ENCODE results near the gene SIDT1. TPM values are rescaled to one million over a fixed set of nuclear protein-coding genes. Genes with fewer than 3 reads are reported as not detected.

Gene SIDT1
- total RNA-seq, 1 experiment from 2014 or later, result not detected

DNA sequence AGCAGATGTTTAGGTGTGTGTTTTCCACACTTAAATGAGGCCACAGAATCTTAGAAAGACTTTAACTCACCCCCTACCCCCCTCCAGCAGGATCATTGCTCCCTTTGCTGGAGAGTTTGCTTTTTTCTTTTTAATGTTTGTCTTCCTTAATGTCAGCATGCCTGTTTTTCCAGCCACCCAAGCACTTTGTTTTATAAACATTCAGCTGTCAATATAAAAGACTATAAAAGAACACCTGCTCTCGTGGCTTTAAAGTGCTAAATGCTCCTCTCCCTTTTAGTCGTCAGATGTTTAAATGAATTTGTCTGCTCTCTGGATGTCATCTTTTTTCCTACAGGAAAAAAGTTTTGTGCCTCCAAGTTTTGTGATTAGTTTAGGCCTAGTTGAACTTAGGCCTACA, 61.7 kb downstream of the SIDT1 start:
- no peak overlapping the region for H3K4me3 ChIP-seq (ENCODE audit: insufficient read depth, low read depth, low read length)
- DNase-seq, result no peak
- H3K36me3 ChIP-seq (replicated peaks; ENCODE audit: control insufficient read depth, insufficient read depth, low read length), result no peaks in the 10 kb centered on the region
- H3K27me3 ChIP-seq (ENCODE audit: control insufficient read depth, insufficient read depth, low read length), result no peaks in the 10 kb centered on the region

DNA sequence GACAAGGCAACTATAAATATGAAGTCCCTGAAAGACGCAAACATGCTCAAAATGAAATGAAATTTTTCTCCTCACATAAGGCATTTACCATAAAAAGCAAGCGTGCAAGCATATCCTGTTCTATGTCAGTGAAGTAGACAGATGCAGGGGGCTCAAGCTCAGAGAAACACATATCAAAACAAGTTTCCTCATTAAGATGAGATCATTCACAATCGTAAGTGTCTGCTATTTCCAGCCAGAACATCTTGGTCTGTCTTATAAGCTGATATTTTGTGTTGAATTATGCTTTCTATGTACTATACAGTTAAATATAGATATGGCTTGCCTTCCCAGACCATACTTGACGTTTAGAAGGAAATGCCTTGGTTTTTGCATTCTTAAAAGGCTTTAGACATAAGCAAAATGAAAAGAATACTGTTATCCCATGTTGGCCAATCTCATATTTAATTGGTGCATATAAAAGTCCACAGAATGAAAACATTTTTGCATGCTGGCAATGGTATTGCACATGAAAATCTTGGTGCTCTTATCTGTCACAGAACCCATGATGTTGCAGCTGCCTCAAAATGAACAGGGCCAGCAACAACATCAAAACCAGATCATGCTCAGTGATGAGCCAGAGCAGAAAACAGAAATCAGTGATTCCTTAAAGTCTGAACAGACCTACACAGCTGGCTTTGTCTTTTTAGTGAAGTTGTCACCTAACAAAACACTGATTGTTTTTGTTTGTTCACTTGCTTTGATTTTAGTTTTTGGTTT, 65.4 kb downstream of the SIDT1 start:
- H3K4me3 ChIP-seq (ENCODE audit: insufficient read depth, low read depth, low read length), result no peak overlapping the region
- no peaks in the 10 kb centered on the region for H3K27me3 ChIP-seq (ENCODE audit: control insufficient read depth, insufficient read depth, low read length)
- DNase-seq, result no peak
- no peaks in the 10 kb centered on the region for H3K36me3 ChIP-seq (replicated peaks; ENCODE audit: control insufficient read depth, insufficient read depth, low read length)

DNA sequence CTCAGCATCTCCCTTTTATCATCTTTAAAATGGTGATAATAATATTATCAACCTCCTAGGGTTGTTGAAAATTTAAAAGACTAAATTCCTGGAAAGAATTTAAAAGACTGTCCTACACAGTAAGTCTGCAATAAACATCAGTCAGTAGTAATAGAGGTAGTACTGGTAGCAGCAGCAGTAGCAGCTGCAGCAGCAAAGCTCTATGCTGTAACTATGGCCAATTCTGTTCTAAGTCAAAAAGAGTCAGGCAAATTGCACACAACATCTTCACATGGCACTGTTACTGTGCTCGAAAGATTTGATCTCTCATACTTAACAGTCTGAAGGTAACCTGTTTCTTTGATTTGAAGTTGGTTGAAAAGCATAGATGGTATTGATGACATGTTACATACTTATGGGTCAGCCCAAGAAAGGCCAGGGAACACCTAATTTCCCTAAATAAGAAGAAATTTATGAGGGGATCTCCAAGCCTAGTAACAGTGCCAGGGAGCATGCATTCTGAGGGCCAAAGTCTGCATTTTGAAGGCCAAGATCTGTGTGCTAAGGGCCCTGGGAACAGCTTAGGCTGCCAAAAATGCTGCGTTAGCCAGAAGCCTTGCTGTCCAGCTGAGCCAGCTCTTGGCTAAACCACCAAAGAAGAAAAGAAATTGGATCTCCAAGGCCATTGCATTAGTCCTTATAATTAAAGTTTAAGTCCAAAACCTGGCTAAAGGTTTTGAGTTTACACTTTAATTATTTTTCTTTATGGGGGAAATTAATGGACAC, 68.2 kb downstream of the SIDT1 start:
- Histone ChIP-seq H3K36me3 (replicated peaks; ENCODE audit: control insufficient read depth, insufficient read depth, low read length) (no peaks in the 10 kb centered on the region), H3K4me3 (ENCODE audit: insufficient read depth, low read depth, low read length) (no peak overlapping the region), H3K27me3 (ENCODE audit: control insufficient read depth, insufficient read depth, low read length) (no peaks in the 10 kb centered on the region)
- no peak for DNase-seq

DNA sequence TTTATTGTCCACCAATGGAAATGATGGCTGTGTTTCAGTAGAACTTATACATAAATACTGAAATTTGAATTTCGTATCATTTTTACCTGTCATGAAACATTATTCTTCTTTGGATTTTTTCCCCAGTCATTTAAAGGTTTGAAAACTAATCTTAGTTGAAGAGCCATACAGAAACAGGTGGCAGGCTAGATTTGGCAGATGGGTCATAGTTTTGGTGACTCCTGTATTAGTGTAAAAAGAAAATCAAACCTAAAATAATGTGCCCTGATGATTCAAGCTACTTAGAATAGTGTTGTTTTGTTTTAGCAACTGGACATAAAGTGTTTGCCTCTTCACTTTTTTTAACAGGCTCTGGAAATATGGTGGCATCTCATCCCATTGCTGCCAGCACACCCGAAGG, 68.9 kb downstream of the SIDT1 start:
- H3K4me3 ChIP-seq (ENCODE audit: insufficient read depth, low read depth, low read length), result no peak overlapping the region
- no peaks in the 10 kb centered on the region for H3K27me3 ChIP-seq (ENCODE audit: control insufficient read depth, insufficient read depth, low read length)
- no peaks in the 10 kb centered on the region for H3K36me3 ChIP-seq (replicated peaks; ENCODE audit: control insufficient read depth, insufficient read depth, low read length)
- DNase-seq, result no peak

DNA sequence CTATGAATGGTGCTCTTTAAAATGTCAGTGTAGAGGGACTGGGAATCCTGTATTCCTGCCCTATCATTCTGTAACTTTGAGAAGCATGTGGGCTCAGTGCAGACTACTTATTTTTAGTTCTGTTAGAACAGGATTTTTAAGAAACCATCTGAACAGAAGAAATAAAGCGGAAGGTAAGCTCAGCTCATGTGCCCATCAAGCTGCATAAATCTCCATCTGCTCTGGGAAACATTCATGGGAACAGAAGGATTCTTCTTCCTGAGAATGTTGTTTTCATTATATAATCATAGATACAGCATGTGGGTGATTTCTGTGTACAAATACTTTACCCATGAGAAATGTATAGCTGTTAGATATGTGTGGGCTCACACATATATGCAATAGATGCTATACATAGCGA, 69.9 kb downstream of the SIDT1 start:
- Histone ChIP-seq H3K27me3 (ENCODE audit: control insufficient read depth, insufficient read depth, low read length) (no peaks in the 10 kb centered on the region), H3K4me3 (ENCODE audit: insufficient read depth, low read depth, low read length) (no peak overlapping the region), H3K36me3 (replicated peaks; ENCODE audit: control insufficient read depth, insufficient read depth, low read length) (no peaks in the 10 kb centered on the region)
- DNase-seq, result no peak

DNA sequence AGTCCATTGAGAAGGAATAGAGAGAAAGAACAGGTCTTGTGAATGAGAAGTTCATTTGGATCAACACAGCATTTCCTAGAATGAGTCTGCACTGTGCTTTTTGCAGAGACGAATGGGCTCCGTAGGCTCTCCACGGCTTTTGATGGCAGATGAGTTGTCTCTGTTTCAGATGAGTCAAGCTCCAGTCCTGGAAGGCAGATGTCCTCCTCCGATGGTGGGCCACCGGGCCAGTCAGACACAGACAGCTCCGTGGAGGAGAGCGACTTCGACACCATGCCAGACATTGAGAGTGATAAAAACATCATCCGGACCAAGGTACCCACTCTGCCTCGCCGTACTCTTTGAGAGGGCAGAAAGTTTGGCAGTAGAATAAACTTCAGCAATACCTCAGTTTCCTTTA, 70.5 kb downstream of the SIDT1 start:
- no peak for DNase-seq
- Histone ChIP-seq H3K27me3 (ENCODE audit: control insufficient read depth, insufficient read depth, low read length) (no peaks in the 10 kb centered on the region), H3K4me3 (ENCODE audit: insufficient read depth, low read depth, low read length) (no peak overlapping the region), H3K36me3 (replicated peaks; ENCODE audit: control insufficient read depth, insufficient read depth, low read length) (no peaks in the 10 kb centered on the region)

DNA sequence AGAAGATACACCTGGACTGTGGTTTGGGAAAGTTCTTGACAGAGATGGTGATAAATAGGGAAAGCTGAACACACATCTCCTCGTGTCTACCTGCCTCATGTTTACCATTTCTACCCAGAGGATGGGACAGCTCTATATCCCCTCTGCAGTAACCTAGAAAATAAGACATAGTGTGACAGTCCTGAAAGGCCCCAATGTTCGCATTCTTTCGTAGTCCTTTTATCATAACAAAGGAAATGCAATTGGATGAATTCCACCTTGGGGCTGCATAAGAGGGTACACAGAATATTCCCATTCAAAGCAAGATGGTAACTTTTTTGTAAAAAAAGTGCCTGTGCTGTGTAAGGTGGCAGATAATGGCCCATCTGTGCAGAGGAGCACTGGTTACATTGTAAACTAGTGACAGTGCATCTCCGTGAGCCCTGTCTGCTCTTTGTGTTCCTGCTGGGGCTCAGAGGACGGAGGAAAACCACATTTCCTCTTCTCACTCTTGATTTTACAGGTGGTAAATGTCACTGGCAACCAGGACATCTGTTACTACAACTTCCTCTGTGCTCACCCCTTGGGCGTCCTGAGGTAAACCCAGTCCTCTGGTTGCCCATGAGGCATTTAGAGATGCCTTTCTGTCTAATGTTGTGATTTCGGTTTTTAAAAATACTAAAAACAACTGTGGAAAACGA, 74.3 kb downstream of the SIDT1 start:
- Histone ChIP-seq H3K36me3 (replicated peaks; ENCODE audit: control insufficient read depth, insufficient read depth, low read length) (no peaks in the 10 kb centered on the region), H3K4me3 (ENCODE audit: insufficient read depth, low read depth, low read length) (no peak overlapping the region), H3K27me3 (ENCODE audit: control insufficient read depth, insufficient read depth, low read length) (no peaks in the 10 kb centered on the region)
- DNase-seq, result no peak

DNA sequence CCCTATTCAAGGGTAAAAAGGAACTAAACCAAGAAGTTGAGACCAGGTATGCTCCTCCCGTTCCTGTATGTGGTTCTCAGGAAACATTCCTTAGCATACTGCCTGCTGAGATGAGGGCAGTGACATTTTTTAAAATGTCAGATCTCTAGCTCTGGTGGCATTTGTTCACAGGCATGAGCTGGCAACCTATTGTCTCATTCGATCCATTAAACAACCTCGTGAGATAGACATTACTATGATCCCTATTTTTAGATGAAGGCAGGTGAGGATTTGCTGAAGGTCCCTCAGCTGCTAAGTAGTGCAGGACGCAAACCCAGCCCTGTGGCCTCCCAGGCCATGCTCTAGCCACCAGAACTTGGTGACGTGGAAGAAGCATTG, 74.9 kb downstream of the SIDT1 start:
- no peak overlapping the region for H3K4me3 ChIP-seq (ENCODE audit: insufficient read depth, low read depth, low read length)
- H3K27me3 ChIP-seq (ENCODE audit: control insufficient read depth, insufficient read depth, low read length), result no peaks in the 10 kb centered on the region
- no peak for DNase-seq
- H3K36me3 ChIP-seq (replicated peaks; ENCODE audit: control insufficient read depth, insufficient read depth, low read length), result no peaks in the 10 kb centered on the region

DNA sequence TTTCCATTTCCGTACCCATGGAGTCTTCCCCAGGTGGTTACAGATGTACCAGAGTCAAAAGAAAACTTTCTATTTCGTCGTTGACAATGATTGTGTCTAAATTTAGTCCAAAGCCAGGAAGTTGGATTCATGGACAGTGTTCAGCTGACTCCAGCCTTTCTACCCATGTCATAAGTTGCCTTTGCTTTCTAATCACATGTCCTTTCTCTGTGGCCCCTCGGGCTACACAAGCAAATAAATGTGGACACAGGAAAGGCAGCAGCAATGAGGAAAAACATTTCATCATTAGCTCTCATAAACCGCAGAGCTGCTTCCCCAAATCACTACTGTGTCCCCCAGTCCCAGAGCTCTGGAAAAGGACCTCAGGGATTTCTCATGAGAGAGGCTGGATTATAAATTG, 82.0 kb downstream of the SIDT1 start:
- no peak for DNase-seq
- Histone ChIP-seq H3K36me3 (replicated peaks; ENCODE audit: control insufficient read depth, insufficient read depth, low read length) (no peaks in the 10 kb centered on the region), H3K4me3 (ENCODE audit: insufficient read depth, low read depth, low read length) (no peak overlapping the region), H3K27me3 (ENCODE audit: control insufficient read depth, insufficient read depth, low read length) (no peaks in the 10 kb centered on the region)

DNA sequence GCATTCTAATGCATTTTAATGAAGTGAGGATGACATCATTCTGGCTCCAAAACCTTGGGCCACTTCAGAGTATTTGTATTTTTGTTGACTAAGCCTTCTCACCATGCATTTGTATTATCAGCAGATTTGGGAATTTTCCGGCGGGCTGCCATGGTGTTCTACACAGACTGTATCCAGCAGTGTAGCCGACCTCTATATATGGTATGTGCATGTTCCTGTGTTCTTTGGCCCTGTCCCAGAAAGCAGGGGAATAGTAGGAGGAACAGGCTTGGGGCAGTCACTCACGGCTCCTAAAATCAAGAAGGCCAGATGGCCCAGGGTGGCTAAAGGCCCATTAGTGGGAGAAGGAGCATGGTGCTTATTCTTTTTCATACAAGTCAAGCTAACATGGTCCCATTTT, 83.6 kb downstream of the SIDT1 start:
- Histone ChIP-seq H3K36me3 (replicated peaks; ENCODE audit: control insufficient read depth, insufficient read depth, low read length) (no peaks in the 10 kb centered on the region), H3K27me3 (ENCODE audit: control insufficient read depth, insufficient read depth, low read length) (no peaks in the 10 kb centered on the region), H3K4me3 (ENCODE audit: insufficient read depth, low read depth, low read length) (no peak overlapping the region)
- no peak for DNase-seq

DNA sequence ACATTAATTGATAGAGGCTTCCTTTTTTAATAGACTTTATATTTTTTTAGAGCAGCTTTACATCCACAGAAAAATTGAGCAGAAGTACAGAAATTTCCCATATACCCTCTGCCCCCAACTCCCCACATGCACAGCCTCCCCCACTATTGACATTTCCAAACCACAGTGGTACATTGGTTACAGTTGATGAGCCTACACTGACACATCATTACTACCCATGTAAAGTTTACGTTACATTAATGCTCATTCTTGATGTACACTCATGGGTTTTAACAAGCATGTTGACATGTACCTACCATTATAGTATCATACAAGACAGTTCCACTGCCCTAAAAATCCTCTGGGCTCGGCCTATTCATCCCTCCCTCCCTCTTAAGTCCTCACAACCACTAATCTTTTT, 85.4 kb downstream of the SIDT1 start:
- no peak overlapping the region for H3K4me3 ChIP-seq (ENCODE audit: insufficient read depth, low read depth, low read length)
- DNase-seq, result no peak
- H3K27me3 ChIP-seq (ENCODE audit: control insufficient read depth, insufficient read depth, low read length), result no peaks in the 10 kb centered on the region
- H3K36me3 ChIP-seq (replicated peaks; ENCODE audit: control insufficient read depth, insufficient read depth, low read length), result no peaks in the 10 kb centered on the region

DNA sequence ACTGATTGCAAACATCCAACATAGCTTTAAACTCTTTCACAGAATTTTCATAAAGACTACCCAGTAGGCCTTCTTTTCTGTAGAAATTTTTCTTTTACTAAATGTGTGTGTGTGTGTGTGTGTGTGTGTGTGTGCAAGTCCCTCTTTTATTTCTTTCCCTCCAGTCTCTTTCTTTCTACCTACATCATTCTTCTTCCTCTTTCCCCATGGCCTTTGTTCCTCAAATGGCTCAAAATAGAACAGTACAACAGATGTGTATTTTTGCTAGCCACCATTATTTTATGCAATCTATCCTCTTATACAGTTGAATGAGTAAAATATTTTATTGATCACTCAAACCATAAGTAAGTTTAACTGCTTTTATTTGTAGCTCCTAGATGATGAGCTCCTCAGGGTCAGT, 87.7 kb downstream of the SIDT1 start:
- Histone ChIP-seq H3K36me3 (replicated peaks; ENCODE audit: control insufficient read depth, insufficient read depth, low read length) (no peaks in the 10 kb centered on the region), H3K27me3 (ENCODE audit: control insufficient read depth, insufficient read depth, low read length) (no peaks in the 10 kb centered on the region), H3K4me3 (ENCODE audit: insufficient read depth, low read depth, low read length) (no peak overlapping the region)
- DNase-seq, result no peak

DNA sequence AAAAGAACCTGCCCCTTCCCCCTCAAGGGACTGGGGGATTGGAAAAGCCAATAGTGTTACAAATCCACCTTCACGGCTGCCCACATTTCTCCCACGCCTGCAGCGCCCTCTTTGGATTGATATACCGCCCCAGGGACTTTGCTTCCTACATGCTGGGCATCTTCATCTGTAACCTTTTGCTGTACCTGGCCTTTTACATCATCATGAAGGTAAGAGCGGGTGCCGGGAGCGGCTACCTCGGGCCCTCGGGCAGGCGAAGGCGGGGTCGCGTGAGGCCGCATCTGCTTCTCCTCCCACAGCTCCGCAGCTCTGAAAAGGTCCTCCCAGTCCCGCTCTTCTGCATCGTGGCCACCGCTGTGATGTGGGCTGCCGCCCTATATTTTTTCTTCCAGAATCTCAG, 91.0 kb downstream of the SIDT1 start:
- H3K4me3 ChIP-seq (ENCODE audit: insufficient read depth, low read depth, low read length), result no peak overlapping the region
- peak; percentile 77 for DNase-seq

DNA sequence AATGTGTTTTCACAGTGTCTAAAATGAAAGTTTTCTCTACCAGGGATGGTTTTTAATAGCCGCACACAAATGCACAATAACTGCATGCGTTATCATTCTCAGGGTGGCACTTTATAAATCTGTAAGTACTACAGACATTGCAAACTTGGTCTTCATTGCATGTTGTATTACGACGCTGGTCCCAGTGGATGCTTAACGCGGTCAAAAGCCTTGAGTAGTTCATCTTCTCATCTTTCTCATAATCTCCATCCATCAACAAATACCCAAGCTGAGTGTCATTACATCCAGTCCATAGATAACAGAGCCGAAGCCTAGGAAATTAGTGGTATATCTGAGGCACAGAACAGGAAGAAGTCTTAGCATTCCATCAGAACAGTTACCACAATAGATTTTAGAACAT, 91.5 kb downstream of the SIDT1 start:
- Histone ChIP-seq H3K36me3 (replicated peaks; ENCODE audit: control insufficient read depth, insufficient read depth, low read length) (no peaks in the 10 kb centered on the region), H3K4me3 (ENCODE audit: insufficient read depth, low read depth, low read length) (no peak overlapping the region), H3K27me3 (ENCODE audit: control insufficient read depth, insufficient read depth, low read length) (no peaks in the 10 kb centered on the region)
- DNase-seq, result no peak

More for the DNA sequence above, 91.0 kb downstream of the SIDT1 start:
- Histone ChIP-seq H3K27me3 (ENCODE audit: control insufficient read depth, insufficient read depth, low read length) (no peaks in the 10 kb centered on the region), H3K36me3 (replicated peaks; ENCODE audit: control insufficient read depth, insufficient read depth, low read length) (no peaks in the 10 kb centered on the region)

DNA sequence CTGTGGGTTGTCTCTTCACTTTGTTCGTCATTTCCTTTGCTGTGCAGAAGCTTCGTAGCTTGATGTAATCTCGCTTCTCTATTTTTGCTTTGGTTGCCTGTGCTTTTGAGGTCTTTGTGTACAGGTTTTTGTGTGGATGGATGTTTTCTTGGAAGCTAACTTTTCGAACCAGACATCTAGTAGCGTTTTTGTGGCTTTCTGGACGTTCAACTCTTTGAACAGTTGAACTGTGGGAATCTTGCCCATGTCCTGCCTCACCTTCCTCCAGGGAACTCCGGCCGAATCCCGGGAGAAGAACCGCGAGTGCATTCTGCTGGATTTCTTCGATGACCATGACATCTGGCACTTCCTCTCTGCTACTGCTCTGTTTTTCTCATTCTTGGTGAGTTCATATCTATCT, 93.5 kb downstream of the SIDT1 start:
- DNase-seq, result no peak
- no peaks in the 10 kb centered on the region for H3K36me3 ChIP-seq (replicated peaks; ENCODE audit: control insufficient read depth, insufficient read depth, low read length)
- H3K4me3 ChIP-seq (ENCODE audit: insufficient read depth, low read depth, low read length), result no peak overlapping the region
- H3K27me3 ChIP-seq (ENCODE audit: control insufficient read depth, insufficient read depth, low read length), result no peaks in the 10 kb centered on the region
